H9 (cell line): ENCODE results near the gene TAGLN2. TPM values are rescaled to one million over a fixed set of nuclear protein-coding genes. Genes with fewer than 3 reads are reported as not detected.

Experiments
- DNase-seq: peaks from one replicate; pipeline ENCODE4 v3.0.0-alpha.2; 2017
- H2AFZ ChIP-seq: one replicate; pipeline ENCODE4 v1.6.1; 2013; ENCODE audit warnings: mild to moderate bottlenecking, low read length, control low read depth, moderate library complexity
- H2AK5ac ChIP-seq: 2 replicates; pipeline ENCODE4 v1.6.1; 2013; ENCODE audit warnings: low read length, control low read depth, mixed read lengths; ENCODE audit not compliant: insufficient read length
- H2BK120ac ChIP-seq: one replicate; pipeline ENCODE4 v1.6.1; 2013; ENCODE audit warnings: low read depth, mild to moderate bottlenecking, low read length, control low read depth, inconsistent platforms; ENCODE audit not compliant: poor library complexity, severe bottlenecking
- H2BK12ac ChIP-seq: 2 replicates; pipeline ENCODE4 v1.6.1; 2013; ENCODE audit warnings: low read length, control low read depth, mixed read lengths, low read depth; ENCODE audit not compliant: insufficient read length
- H2BK15ac ChIP-seq: 2 replicates; pipeline ENCODE4 v1.6.1; 2013; ENCODE audit warnings: low read depth, low read length, control low read depth
- H2BK20ac ChIP-seq: one replicate; pipeline ENCODE4 v1.6.1; 2013; ENCODE audit warnings: low read depth, mild to moderate bottlenecking, low read length, control low read depth, inconsistent platforms; ENCODE audit not compliant: poor library complexity, severe bottlenecking
- H2BK5ac ChIP-seq: 2 replicates; pipeline ENCODE4 v1.6.1; 2013; ENCODE audit warnings: low read length, control low read depth, mixed read lengths; ENCODE audit not compliant: insufficient read length
- H3K14ac ChIP-seq: 2 replicates; pipeline ENCODE4 v1.6.1; 2013; ENCODE audit warnings: low read length, control low read depth; ENCODE audit not compliant: insufficient read depth
- H3K18ac ChIP-seq: 2 replicates; pipeline ENCODE4 v1.6.1; 2013; ENCODE audit warnings: low read depth, mild to moderate bottlenecking, mixed read lengths, low read length, control low read depth; ENCODE audit not compliant: insufficient read length
- H3K23ac ChIP-seq: 2 replicates; pipeline ENCODE4 v1.6.1; 2013; ENCODE audit warnings: low read length, control low read depth, mixed read lengths, low read depth; ENCODE audit not compliant: insufficient read length
- H3K23me2 ChIP-seq: 2 replicates; pipeline ENCODE4 v1.6.1; 2013; ENCODE audit warnings: low read depth, mild to moderate bottlenecking, mixed read lengths, low read length, control low read depth; ENCODE audit not compliant: insufficient read length, poor library complexity, severe bottlenecking
- H3K27ac ChIP-seq: 2 replicates; pipeline ENCODE4 v1.5.1; 2013; ENCODE audit warnings: low read length, control low read depth, mixed read lengths, low read depth; ENCODE audit not compliant: insufficient read length
- H3K27me3 ChIP-seq: 2 replicates; pipeline ENCODE4 v1.6.1; 2013; ENCODE audit warnings: low read length, control low read depth, inconsistent platforms; ENCODE audit not compliant: insufficient read depth
- H3K4ac ChIP-seq: 2 replicates; pipeline ENCODE4 v1.6.1; 2013; ENCODE audit warnings: low read depth, mild to moderate bottlenecking, control low read depth, inconsistent platforms, low read length, moderate library complexity
- H3K4me1 ChIP-seq: 2 replicates; pipeline ENCODE4 v1.6.1; 2013; ENCODE audit warnings: low read length, control low read depth, inconsistent platforms; ENCODE audit not compliant: insufficient read depth
- H3K4me2 ChIP-seq: 2 replicates; pipeline ENCODE4 v1.6.1; 2013; ENCODE audit warnings: low read length, control low read depth, mixed read lengths; ENCODE audit not compliant: insufficient read length, insufficient read depth
- H3K56ac ChIP-seq: 2 replicates; pipeline ENCODE4 v1.6.1; 2013; ENCODE audit warnings: low read depth, mild to moderate bottlenecking, mixed read lengths, low read length, control low read depth; ENCODE audit not compliant: insufficient read length
- H3K79me1 ChIP-seq: 2 replicates; pipeline ENCODE4 v1.6.1; 2013; ENCODE audit warnings: low read depth, mild to moderate bottlenecking, moderate library complexity, low read length, control low read depth, inconsistent platforms; ENCODE audit not compliant: insufficient read depth, poor library complexity, severe bottlenecking
- H3K79me2 ChIP-seq: 2 replicates; pipeline ENCODE4 v1.6.1; 2013; ENCODE audit warnings: low read length, control low read depth, inconsistent platforms; ENCODE audit not compliant: insufficient read depth
- H3K9ac ChIP-seq: 2 replicates; pipeline ENCODE4 v1.6.1; 2013; ENCODE audit warnings: low read length, control low read depth, mixed read lengths; ENCODE audit not compliant: insufficient read length; ENCODE audit errors: extremely low read depth
- H3K9me3 ChIP-seq: one replicate; pipeline ENCODE4 v1.6.1; 2013; ENCODE audit warnings: low read depth, low read length, inconsistent platforms; ENCODE audit not compliant: control insufficient read depth
- H3T11ph ChIP-seq: one replicate; pipeline ENCODE4 v1.6.1; 2013; ENCODE audit warnings: mild to moderate bottlenecking, low read length, control low read depth, inconsistent platforms
- H4K20me1 ChIP-seq: one replicate; pipeline ENCODE4 v1.6.1; 2013; ENCODE audit not compliant: control insufficient read depth, insufficient read length, insufficient read depth
- H4K5ac ChIP-seq: 2 replicates; pipeline ENCODE4 v1.6.1; 2013; ENCODE audit warnings: low read depth, mild to moderate bottlenecking, mixed read lengths, low read length, control low read depth; ENCODE audit not compliant: insufficient read length
- H4K8ac ChIP-seq: replicated peaks from 2 replicates; pipeline ENCODE4 v1.6.1; 2013; ENCODE audit warnings: low read length, control low read depth, mixed read lengths, low read depth; ENCODE audit not compliant: insufficient read length
- H4K91ac ChIP-seq: 2 replicates; pipeline ENCODE4 v1.6.1; 2013; ENCODE audit warnings: low read depth, mild to moderate bottlenecking, moderate library complexity, mixed read lengths, low read length, control low read depth; ENCODE audit not compliant: insufficient read length
- H3K27ac Mint-ChIP-seq, 3 experiments: 2 replicates in 2 of 3; 3 replicates in 1 of 3; pipeline ENCODE4 v1.8.0; 2020 to 2021; ENCODE audit warnings: mixed read lengths in 3 of 3, mild to moderate bottlenecking in 1 of 3, moderate library complexity in 1 of 3
- H3K27me3 Mint-ChIP-seq: 2 replicates; pipeline ENCODE4 v1.8.0; 2021; ENCODE audit warnings: low read depth, mild to moderate bottlenecking, moderate library complexity, mixed read lengths
- H3K36me3 Mint-ChIP-seq, 3 experiments: 2 replicates in 2 of 3; 3 replicates in 1 of 3; pipeline ENCODE4 v1.8.0; 2020 to 2021; ENCODE audit warnings: low read depth in 3 of 3, mixed read lengths in 3 of 3; ENCODE audit not compliant: insufficient read depth in 1 of 3
- H3K4me1 Mint-ChIP-seq, 2 experiments: 2 replicates each; pipeline ENCODE4 v1.8.0; 2020; ENCODE audit warnings: mixed read lengths in 2 of 2
- H3K4me3 Mint-ChIP-seq, 2 experiments: 2 replicates in 1 of 2; 3 replicates in 1 of 2; pipeline ENCODE4 v1.8.0; 2020 to 2021; ENCODE audit warnings: mild to moderate bottlenecking in 2 of 2, mixed read lengths in 2 of 2, moderate library complexity in 1 of 2
- H3K9me3 Mint-ChIP-seq, 2 experiments: 2 replicates in 1 of 2; 3 replicates in 1 of 2; pipeline ENCODE4 v1.8.0; 2020; ENCODE audit warnings: mild to moderate bottlenecking in 2 of 2, mixed read lengths in 2 of 2, moderate library complexity in 1 of 2
- CTCF ChIP-seq: fragments of 200-600 bp; sonication (generic); conservative IDR thresholded peaks from 3 replicates; pipeline ENCODE4 v1.8.0; 2021; ENCODE audit warnings: antibody characterized with exemption, mild to moderate bottlenecking
- WGBS: extraction: QIAGEN DNeasy Blood & Tissue Kit; methylation state at CpG from one replicate; pipeline ENCODE4 v1.1.7; 2013; ENCODE audit warnings: missing lambda C conversion rate, low lambda C conversion rate, mixed read lengths; ENCODE audit not compliant: insufficient read length; ENCODE audit errors: extremely low coverage; 5-methylcytosine and 5-hydroxymethylcytosine counted together
- total RNA-seq: library from RNA; stranded (reverse); gene quantifications from 2 replicates; pipeline ENCODE4 v1.2.1, GENCODE V29; 2021

Gene TAGLN2
- total RNA-seq, 1 experiment from 2014 or later, result 76.7 TPM

- peaks cover 22% of the 10 kb centered on the region in 2 experiments for H3K4me1 Mint-ChIP-seq
- peaks cover 36% of the 10 kb centered on the region for H3K27me3 Mint-ChIP-seq
- no peak overlapping the region for H3K23ac ChIP-seq
- no peak for DNase-seq
- H3K4me3 Mint-ChIP-seq, result no peak overlapping the region
- no peaks in the 10 kb centered on the region for H3K9me3 ChIP-seq
- H2AFZ ChIP-seq, result no peak overlapping the region
- no peak overlapping the region for H4K8ac ChIP-seq
- no peak overlapping the region for H3K18ac ChIP-seq
- H3K4me1 ChIP-seq, result no peaks in the 10 kb centered on the region; the same call in 1 of the 2 replicates
- WGBS, result no CpG with 5 or more reads among the region's 3 CpGs
- no peak overlapping the region for H4K5ac ChIP-seq
- H4K91ac ChIP-seq, result no peak overlapping the region
- no peak overlapping the region for H3K4ac ChIP-seq
- H3K36me3 Mint-ChIP-seq, result no peaks in the 10 kb centered on the region
- no peak overlapping the region for H3K27ac ChIP-seq
- no peak overlapping the region for H3K27ac Mint-ChIP-seq
- TF ChIP-seq CTCF, result no peak
- H2AK5ac ChIP-seq, result no peak overlapping the region
- H2BK12ac ChIP-seq, result no peak overlapping the region
- H4K20me1 ChIP-seq, result no peaks in the 10 kb centered on the region
- no peak overlapping the region for H2BK5ac ChIP-seq
- no peak overlapping the region for H2BK120ac ChIP-seq
- no peak overlapping the region for H2BK20ac ChIP-seq
- no peak overlapping the region for H3K14ac ChIP-seq
- no peak overlapping the region for H3T11ph ChIP-seq
- H2BK15ac ChIP-seq, result no peak overlapping the region
- H3K79me2 ChIP-seq, result no peaks in the 10 kb centered on the region
- no peak overlapping the region for H3K56ac ChIP-seq
- H3K27me3 ChIP-seq, result no peaks in the 10 kb centered on the region
- no peak overlapping the region for H3K9ac ChIP-seq
- no peak overlapping the region for H3K4me2 ChIP-seq
- no peaks in the 10 kb centered on the region for H3K79me1 ChIP-seq
- peaks cover 4% of the 10 kb centered on the region for H3K23me2 ChIP-seq
- no peaks in the 10 kb centered on the region; a peak in 2 of 5 replicates for H3K9me3 Mint-ChIP-seq
Measured at GRCh38 chr1:159897962-159898361, 27.3 kb downstream of the TAGLN2 start.
